ENCODE measurements around the gene HHIPL1.
A peak's percentile ranks its signal among the peaks of the same experiment; 100 is the strongest.

The HHIPL1 gene

GRCh38 chr14:99675382-99675835 is 30.5 kb downstream of the HHIPL1 start:
- DNase-seq (ENCODE audit: low read depth, low spot score), result no peak

- DNase-seq (ENCODE audit: low read depth, low spot score), result no peak
These were observed 31.0 kb downstream of the HHIPL1 start for GRCh38 chr14:99675951-99676350.

DNA sequence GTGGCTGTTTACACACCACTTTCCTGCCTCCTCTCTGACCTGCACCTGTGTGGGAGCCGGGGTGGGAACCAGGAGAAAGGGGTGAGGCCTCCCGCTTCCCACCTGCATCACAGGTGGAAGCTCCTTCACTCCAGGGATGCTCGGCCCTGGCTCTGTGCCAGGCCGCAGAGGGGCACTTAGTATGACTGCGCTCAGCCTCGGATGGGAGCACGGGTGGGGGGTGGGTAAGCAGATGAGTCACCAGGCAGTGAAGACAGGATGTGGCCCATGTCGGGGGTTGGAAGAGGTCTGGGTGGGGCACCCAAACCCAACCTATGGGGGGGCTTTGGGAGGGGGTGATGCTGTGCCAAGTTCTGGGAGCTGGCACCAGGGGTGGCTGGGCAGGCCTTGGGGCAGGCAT is 31.7 kb downstream of the HHIPL1 start:
- DNase-seq (ENCODE audit: low read depth, low spot score), result no peak

GRCh38 chr14:99677231-99678140 is 32.6 kb downstream of the HHIPL1 start:
- no peak for DNase-seq (ENCODE audit: low read depth, low spot score)

DNA sequence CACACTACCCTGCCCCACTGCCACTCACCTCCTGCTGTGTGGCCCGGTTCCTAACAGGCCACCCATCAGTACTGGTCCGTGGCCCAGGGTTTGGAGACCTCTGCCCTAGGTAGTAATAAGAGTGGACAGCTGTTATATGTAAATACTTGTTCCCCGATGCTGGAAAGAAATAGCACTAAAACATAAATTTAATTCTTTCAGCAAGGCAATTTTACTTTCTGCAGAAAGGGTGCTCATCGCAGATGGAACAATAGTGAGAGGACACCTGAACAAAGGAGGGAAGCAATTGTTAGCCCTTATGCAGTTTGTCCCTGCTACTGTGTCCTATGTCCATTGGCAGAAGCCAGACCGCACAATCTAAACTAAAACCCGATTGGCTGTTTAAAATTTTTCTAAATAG is 33.3 kb downstream of the HHIPL1 start:
- no peak for DNase-seq (ENCODE audit: low read depth, low spot score)

DNA sequence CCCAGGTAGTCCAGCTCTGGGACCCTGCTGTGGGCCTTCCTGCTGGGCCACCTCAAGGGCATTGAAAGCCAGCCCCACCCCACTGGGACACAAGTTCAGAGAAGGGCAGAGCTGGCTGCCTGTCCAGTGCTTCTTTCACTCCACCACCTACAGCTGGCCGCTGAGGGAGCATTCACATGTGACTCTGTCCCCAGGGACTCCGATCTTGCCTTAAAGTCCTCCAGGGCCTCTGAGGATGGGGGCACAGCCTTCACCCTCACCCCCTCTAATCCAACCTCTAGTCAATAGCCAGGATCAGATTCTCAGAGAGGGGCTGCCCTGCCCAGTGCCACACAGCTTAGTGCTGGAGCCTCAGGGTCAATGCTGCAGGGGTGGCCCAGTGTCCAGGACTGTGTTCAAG is 34.2 kb downstream of the HHIPL1 start:
- no peak for DNase-seq (ENCODE audit: low read depth, low spot score)

DNA sequence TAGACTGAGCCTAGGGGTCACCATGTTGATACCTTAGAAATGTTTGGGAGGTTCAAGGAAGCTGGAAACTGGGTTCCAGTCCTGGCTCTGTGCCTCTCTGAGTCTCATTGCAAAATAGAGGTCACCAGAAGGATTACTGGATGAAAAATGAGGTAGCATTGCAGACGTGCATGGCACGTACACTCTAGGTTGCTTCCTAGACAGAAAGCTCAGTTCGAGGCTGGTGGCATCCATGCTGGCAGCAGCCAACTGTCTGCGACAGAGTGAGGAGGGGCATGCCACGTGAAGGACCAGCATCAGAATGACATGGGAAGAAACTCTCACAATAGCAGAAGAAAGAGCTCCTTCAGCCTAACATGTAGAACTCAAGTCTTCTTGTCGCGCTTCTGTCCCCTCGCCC is 34.6 kb downstream of the HHIPL1 start:
- DNase-seq (ENCODE audit: low read depth, low spot score), result no peak

GRCh38 chr14:99679996-99680395 is 35.1 kb downstream of the HHIPL1 start:
- DNase-seq (ENCODE audit: low read depth, low spot score), result no peak

DNA sequence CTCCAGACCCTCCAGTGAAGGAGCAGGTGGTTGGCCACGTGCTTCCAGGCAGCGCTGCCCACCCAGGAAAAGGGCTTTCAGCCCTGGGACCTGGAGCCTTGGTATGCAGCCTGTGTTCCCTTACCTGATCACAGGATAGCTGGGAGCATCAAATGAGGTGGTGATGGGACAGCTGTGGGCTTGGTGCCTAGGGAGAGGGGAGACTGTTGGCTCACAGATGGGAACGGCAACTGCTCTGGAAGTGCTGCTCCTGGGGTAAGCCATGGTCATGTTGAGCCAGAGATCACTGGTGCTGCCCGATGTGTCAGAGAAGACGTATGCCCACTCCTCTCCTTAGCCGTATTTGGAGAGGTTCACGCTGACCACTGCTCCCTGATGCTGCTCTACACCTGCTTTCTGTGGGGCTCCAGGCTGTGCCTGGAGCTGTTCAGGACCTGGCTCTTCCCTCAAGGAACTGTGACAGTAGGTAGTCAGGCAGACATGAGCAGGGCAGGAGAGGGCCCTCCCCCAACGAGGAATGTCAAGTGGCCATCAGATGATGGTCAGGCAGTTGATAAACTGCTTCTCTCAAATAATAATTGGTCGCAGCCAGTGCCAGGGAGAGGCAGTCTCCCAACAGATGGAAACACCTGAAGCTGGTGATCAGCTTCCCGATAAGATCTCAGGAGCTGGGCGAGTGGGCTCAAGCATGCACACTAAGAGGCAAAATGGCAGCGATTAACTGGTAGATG is 36.3 kb downstream of the HHIPL1 start:
- no peak for DNase-seq (ENCODE audit: low read depth, low spot score)

DNA sequence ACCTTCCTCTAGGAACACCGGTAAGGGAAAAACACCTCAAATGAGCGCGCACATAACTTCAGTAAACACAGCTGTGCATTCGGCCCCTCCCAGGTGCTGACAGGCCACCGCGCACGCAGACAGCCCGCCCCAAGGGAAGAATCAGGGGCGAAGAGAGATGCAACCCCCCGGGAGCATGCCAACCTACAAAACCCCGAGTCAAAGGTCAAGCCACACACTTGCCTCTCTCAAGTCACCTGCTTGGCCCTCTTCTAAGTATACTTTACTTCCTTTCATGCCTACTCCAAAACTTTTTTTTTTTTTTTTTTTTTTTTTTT is 36.9 kb downstream of the HHIPL1 start:
- no peak for DNase-seq (ENCODE audit: low read depth, low spot score)

- DNase-seq (ENCODE audit: low read depth, low spot score), result peak; percentile 91
These were observed 38.1 kb downstream of the HHIPL1 start for GRCh38 chr14:99682809-99683618.

GRCh38 chr14:99683619-99684409 is 38.9 kb downstream of the HHIPL1 start, which contains the start of gene CYP46A1:
CYP46A1 (plus strand) TSS chr14:99684298; CDS start chr14:99684418, 120 bp downstream.
- DNase-seq (ENCODE audit: low read depth, low spot score), result peak; percentile 100

- no peak for DNase-seq (ENCODE audit: low read depth, low spot score)
These were observed 39.5 kb downstream of the HHIPL1 start for GRCh38 chr14:99684410-99684934.

GRCh38 chr14:99685151-99685591 is 40.2 kb downstream of the HHIPL1 start:
- no peak for DNase-seq (ENCODE audit: low read depth, low spot score)

DNA sequence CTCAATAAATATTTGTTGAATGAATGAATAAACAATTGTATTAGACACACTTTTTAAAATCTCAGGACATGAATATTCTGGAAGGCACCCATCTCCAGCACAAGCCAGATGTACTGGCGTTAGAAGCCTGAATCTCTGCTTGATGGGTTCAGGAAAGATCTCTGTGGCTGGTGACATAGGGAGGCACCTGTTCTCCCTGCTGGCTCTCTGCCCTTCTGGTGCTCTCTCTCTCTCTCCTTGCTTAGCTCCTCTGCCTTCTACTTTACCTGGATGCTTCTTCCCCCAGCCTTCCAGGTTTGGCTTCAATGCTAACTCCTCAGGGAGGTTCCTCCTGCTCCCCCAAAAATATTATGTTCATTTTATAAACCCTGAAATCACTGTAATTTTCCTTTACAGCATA is 40.7 kb downstream of the HHIPL1 start:
- DNase-seq (ENCODE audit: low read depth, low spot score), result no peak

GRCh38 chr14:99686557-99687283 is 41.8 kb downstream of the HHIPL1 start:
- no peak for DNase-seq (ENCODE audit: low read depth, low spot score)

GRCh38 chr14:99687284-99688209 is 42.6 kb downstream of the HHIPL1 start:
- no peak for DNase-seq (ENCODE audit: low read depth, low spot score)

DNA sequence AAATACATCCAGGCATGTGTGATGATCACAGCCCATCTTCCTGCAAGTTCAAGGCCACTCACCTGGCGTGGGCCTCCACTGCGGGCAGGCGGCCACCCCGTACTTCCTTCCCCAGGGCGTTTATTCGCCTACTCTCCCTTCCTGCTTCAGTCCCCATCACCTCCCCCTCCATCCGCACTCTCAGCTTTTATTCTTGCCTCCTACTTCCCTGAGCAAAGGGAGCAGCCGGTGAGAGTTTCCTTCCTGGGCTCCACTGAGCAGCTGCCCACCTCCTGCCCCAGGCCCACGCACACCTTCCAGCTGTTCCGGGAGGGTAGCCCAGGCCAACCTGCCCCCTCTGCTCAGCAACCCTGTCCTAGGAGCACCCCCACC is 43.3 kb downstream of the HHIPL1 start:
- no peak for DNase-seq (ENCODE audit: low read depth, low spot score)

DNA sequence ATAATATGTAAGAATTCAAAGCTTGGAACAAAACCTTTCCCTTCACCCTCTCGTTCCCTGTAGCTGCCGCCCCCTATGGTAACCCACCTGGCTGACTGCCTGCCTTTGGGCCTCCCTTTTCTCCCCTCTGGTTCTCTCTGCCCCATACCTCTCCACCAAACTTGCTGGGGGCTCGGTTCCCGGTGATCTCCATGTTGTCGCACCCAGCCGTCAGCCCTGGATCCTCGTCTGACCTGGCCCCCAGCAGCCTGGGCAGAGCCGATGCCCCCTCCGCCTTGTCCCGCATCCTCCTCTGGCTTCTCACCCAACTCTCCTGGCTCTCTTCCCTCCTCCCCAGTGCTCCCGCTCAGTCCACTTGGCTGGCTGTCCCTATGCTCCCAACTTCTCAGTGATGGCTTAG is 43.7 kb downstream of the HHIPL1 start:
- DNase-seq (ENCODE audit: low read depth, low spot score), result no peak
